Neural progenitor cell (in vitro differentiated cells): ENCODE data around the gene PTPRA. TPM values are rescaled to one million over a fixed set of nuclear protein-coding genes. Genes with fewer than 3 reads are reported as not detected.

Source experiments
- DNase-seq: peaks from one replicate; pipeline ENCODE4 v3.0.0-alpha.2; 2016; ENCODE audit warnings: low spot score
- H2AFZ ChIP-seq: fragments of 200-600 bp; sonication (generic); replicated peaks from 2 replicates; pipeline ENCODE4 v1.6.1; 2016; ENCODE audit warnings: antibody characterized with exemption
- H3F3A ChIP-seq: fragments of 200-600 bp; sonication (generic); 2 replicates; pipeline ENCODE4 v1.6.1; 2016; ENCODE audit warnings: antibody characterized with exemption, low read depth
- H3K27ac ChIP-seq: fragments of 200-600 bp; sonication (generic); 2 replicates; pipeline ENCODE4 v1.5.1; 2016; ENCODE audit warnings: mild to moderate bottlenecking
- H3K27me3 ChIP-seq: fragments of 200-600 bp; sonication (generic); 2 replicates; pipeline ENCODE4 v1.6.1; 2016; ENCODE audit warnings: mild to moderate bottlenecking, moderate library complexity
- H3K36me3 ChIP-seq: fragments of 200-600 bp; sonication (generic); 2 replicates; pipeline ENCODE4 v1.5.1; 2016
- H3K4me1 ChIP-seq: fragments of 200-600 bp; sonication (generic); 2 replicates; pipeline ENCODE4 v1.6.1; 2016; ENCODE audit warnings: mixed run types
- H3K4me2 ChIP-seq: fragments of 200-600 bp; sonication (generic); 2 replicates; pipeline ENCODE4 v1.6.1; 2016
- H3K4me3 ChIP-seq: fragments of 200-600 bp; sonication (generic); 2 replicates; pipeline ENCODE4 v1.5.1; 2016
- H3K79me2 ChIP-seq: fragments of 200-600 bp; sonication (generic); 2 replicates; pipeline ENCODE4 v1.6.1; 2016; ENCODE audit warnings: low read depth
- H3K9ac ChIP-seq: fragments of 200-600 bp; sonication (generic); 2 replicates; pipeline ENCODE4 v1.6.1; 2016
- H3K9me3 ChIP-seq: fragments of 200-600 bp; sonication (generic); 2 replicates; pipeline ENCODE4 v1.5.1; 2016; ENCODE audit warnings: low read depth
- H4K20me1 ChIP-seq: fragments of 200-600 bp; sonication (generic); 2 replicates; pipeline ENCODE4 v1.6.1; 2016; ENCODE audit warnings: low read depth
- H3K27ac Mint-ChIP-seq: 3 replicates; pipeline ENCODE4 v1.8.0; 2021; ENCODE audit warnings: mixed read lengths
- H3K27me3 Mint-ChIP-seq: 2 replicates; pipeline ENCODE4 v1.8.0; 2022; ENCODE audit warnings: low read depth, mild to moderate bottlenecking, inconsistent platforms, moderate library complexity, mixed read lengths; ENCODE audit not compliant: insufficient read depth
- H3K36me3 Mint-ChIP-seq: 3 replicates; pipeline ENCODE4 v1.8.0; 2021; ENCODE audit warnings: mixed read lengths
- H3K4me1 Mint-ChIP-seq: 3 replicates; pipeline ENCODE4 v1.8.0; 2021; ENCODE audit warnings: mixed read lengths
- H3K4me3 Mint-ChIP-seq: 3 replicates; pipeline ENCODE4 v1.8.0; 2021; ENCODE audit warnings: mild to moderate bottlenecking, moderate library complexity, mixed read lengths
- H3K9me3 Mint-ChIP-seq: 3 replicates; pipeline ENCODE4 v1.8.0; 2020; ENCODE audit warnings: mixed read lengths
- EZH2 ChIP-seq: fragments of 200-600 bp; sonication (generic); IDR thresholded peaks from 2 replicates; pipeline ENCODE4 v1.6.1; 2017; ENCODE audit warnings: antibody characterized with exemption, mild to moderate bottlenecking, moderate library complexity
- EZH2phosphoT487 ChIP-seq: fragments of 200-600 bp; sonication (generic); IDR thresholded peaks from 2 replicates; pipeline ENCODE4 v1.6.1; 2017; ENCODE audit warnings: antibody characterized with exemption
- total RNA-seq: library from RNA; depleted of rRNA; stranded (reverse); fragments of >200 nt; gene quantifications from 2 replicates; pipeline ENCODE4 v1.2.3, GENCODE V29; 2015; ENCODE audit warnings: low replicate concordance
- TF ChIP-seq, protein P1 (sequence below): fragments of 200-600 bp; sonication (generic); IDR thresholded peaks from 2 replicates; pipeline ENCODE4 v1.5.1; 2017; ENCODE audit warnings: antibody characterized with exemption, mild to moderate bottlenecking

Gene PTPRA
- total RNA-seq, 1 donor from 2014 or later: 77.7 TPM

DNA sequence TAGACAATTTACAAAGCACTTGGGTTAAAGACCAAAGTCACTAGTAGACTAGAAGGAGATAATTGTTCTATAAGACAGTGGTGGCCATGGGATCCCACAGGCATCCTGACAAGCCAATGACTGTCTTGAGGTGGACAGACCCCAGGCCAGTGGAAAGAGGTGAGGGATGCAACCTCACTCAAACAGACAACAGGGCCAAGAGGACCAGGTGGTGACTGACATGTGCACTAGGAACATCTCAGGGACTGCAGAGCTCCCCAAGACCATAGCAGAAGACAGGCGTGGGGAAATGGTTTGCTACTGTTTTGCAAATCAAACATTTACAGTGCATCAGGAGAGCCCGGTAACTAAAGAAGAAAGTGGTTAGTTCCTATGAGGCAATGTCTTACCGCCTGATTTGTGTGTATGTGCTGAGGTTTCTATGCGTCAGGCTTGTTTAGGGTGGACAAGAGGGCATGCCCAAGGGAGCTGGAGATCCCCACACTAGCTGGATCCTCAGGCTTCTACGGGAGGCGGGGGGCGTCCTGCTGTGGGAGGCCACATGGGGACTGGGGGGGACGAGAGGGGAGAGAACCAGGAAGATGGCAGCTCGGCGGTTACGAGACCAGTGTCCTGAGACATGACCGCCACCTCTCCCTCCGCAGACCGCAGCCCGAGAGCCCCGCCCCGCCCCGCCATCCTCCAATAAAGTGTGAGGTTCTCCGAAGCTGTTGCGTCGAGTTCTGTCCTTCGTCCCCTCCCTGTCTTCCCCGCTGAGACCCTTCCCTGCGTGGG is 171.9 kb downstream of the PTPRA start:
- DNase-seq: no peak

DNA sequence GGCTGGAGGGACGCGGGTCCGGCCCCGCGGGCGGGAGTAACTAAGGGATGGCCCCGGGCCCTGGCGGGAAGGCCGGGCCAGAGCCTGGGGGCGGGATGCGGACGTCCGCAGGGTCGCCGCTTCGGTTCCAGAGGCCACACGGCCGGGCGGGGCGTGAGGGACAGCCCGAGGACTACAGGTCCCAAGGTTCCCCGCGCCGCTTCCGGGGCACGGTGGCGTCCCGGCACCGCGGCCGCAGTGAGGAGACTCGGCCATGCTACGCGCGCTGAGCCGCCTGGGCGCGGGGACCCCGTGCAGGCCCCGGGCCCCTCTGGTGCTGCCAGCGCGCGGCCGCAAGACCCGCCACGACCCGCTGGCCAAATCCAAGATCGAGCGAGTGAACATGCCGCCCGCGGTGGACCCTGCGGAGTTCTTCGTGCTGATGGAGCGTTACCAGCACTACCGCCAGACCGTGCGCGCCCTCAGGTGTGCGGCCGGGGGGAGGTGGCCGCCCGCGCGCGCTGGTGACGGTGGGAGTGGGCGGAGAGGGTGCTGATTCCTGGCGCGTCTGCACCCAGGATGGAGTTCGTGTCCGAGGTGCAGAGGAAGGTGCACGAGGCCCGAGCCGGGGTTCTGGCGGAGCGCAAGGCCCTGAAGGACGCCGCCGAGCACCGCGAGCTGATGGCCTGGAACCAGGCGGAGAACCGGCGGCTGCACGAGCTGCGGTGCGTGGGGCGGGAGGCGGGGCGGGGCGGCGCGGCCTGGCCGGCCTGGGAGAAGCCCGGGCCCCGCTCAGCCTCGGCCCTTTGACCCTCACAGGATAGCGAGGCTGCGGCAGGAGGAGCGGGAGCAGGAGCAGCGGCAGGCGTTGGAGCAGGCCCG is 172.8 kb downstream of the PTPRA start, which contains the start of gene MRPS26:
TSS of gene MRPS26 (plus strand) at position 237 of the 861 bp plus-strand sequence. CDS start at position 254, 17 bp downstream.
- H3K36me3 ChIP-seq: peaks cover 7% of the 10 kb centered on the region
- DNase-seq: peak; percentile 97
- no peaks in the 10 kb centered on the region for H3K27me3 ChIP-seq
- peak within 1 kb of the TSS; percentile 91 for H3K4me3 Mint-ChIP-seq
- peak within 1 kb of the TSS; percentile 55 for H3K27ac Mint-ChIP-seq
- peak within 1 kb of the TSS; percentile 91 for H3K4me2 ChIP-seq
- H3K79me2 ChIP-seq: peaks cover 16% of the 10 kb centered on the region
- peak within 1 kb of the TSS; percentile 85 for H3K4me3 ChIP-seq
- peaks cover 14% of the 10 kb centered on the region for H4K20me1 ChIP-seq
- TF ChIP-seq, protein P1, sequence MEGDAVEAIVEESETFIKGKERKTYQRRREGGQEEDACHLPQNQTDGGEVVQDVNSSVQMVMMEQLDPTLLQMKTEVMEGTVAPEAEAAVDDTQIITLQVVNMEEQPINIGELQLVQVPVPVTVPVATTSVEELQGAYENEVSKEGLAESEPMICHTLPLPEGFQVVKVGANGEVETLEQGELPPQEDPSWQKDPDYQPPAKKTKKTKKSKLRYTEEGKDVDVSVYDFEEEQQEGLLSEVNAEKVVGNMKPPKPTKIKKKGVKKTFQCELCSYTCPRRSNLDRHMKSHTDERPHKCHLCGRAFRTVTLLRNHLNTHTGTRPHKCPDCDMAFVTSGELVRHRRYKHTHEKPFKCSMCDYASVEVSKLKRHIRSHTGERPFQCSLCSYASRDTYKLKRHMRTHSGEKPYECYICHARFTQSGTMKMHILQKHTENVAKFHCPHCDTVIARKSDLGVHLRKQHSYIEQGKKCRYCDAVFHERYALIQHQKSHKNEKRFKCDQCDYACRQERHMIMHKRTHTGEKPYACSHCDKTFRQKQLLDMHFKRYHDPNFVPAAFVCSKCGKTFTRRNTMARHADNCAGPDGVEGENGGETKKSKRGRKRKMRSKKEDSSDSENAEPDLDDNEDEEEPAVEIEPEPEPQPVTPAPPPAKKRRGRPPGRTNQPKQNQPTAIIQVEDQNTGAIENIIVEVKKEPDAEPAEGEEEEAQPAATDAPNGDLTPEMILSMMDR: no peak
- peak; percentile 32 for TF ChIP-seq EZH2
- peak; percentile 39 for TF ChIP-seq EZH2phosphoT487
- H3K4me1 ChIP-seq: peaks cover 3% of the 10 kb centered on the region
- peaks cover 23% of the 10 kb centered on the region for H3K4me1 Mint-ChIP-seq
- peak within 1 kb of the TSS; percentile 95 for H2AFZ ChIP-seq
- no peaks in the 10 kb centered on the region for H3K9me3 ChIP-seq
- peaks cover 5% of the 10 kb centered on the region for H3K27me3 Mint-ChIP-seq
- H3K9ac ChIP-seq: peak within 1 kb of the TSS; percentile 78
- H3K27ac ChIP-seq: no peak within 1 kb of the TSS
- peaks cover 16% of the 10 kb centered on the region for H3F3A ChIP-seq
- peaks cover 22% of the 10 kb centered on the region for H3K36me3 Mint-ChIP-seq
- no peaks in the 10 kb centered on the region for H3K9me3 Mint-ChIP-seq

More for the DNA sequence above, 171.9 kb downstream of the PTPRA start:
- peaks cover 23% of the 10 kb centered on the region for H3K4me1 Mint-ChIP-seq
- H3K36me3 Mint-ChIP-seq: peaks cover 22% of the 10 kb centered on the region
- peaks cover 11% of the 10 kb centered on the region for H3F3A ChIP-seq
- peak overlapping the region; percentile 95 for H2AFZ ChIP-seq
- peaks cover 3% of the 10 kb centered on the region for H3K4me1 ChIP-seq
- no peak overlapping the region for H3K27ac ChIP-seq
- H3K27me3 Mint-ChIP-seq: peaks cover 5% of the 10 kb centered on the region
- H3K4me2 ChIP-seq: peak overlapping the region; percentile 91
- H3K9me3 ChIP-seq: no peaks in the 10 kb centered on the region
- peak overlapping the region; percentile 91 for H3K4me3 Mint-ChIP-seq
- H3K36me3 ChIP-seq: peaks cover 7% of the 10 kb centered on the region
- H4K20me1 ChIP-seq: peaks cover 14% of the 10 kb centered on the region
- no peaks in the 10 kb centered on the region for H3K27me3 ChIP-seq
- TF ChIP-seq EZH2: no peak
- TF ChIP-seq, protein P1: no peak
- no peak for TF ChIP-seq EZH2phosphoT487
- H3K27ac Mint-ChIP-seq: peak overlapping the region; percentile 55
- peak overlapping the region; percentile 85 for H3K4me3 ChIP-seq
- no peaks in the 10 kb centered on the region for H3K9me3 Mint-ChIP-seq
- H3K9ac ChIP-seq: no peak overlapping the region
- H3K79me2 ChIP-seq: peaks cover 16% of the 10 kb centered on the region

DNA sequence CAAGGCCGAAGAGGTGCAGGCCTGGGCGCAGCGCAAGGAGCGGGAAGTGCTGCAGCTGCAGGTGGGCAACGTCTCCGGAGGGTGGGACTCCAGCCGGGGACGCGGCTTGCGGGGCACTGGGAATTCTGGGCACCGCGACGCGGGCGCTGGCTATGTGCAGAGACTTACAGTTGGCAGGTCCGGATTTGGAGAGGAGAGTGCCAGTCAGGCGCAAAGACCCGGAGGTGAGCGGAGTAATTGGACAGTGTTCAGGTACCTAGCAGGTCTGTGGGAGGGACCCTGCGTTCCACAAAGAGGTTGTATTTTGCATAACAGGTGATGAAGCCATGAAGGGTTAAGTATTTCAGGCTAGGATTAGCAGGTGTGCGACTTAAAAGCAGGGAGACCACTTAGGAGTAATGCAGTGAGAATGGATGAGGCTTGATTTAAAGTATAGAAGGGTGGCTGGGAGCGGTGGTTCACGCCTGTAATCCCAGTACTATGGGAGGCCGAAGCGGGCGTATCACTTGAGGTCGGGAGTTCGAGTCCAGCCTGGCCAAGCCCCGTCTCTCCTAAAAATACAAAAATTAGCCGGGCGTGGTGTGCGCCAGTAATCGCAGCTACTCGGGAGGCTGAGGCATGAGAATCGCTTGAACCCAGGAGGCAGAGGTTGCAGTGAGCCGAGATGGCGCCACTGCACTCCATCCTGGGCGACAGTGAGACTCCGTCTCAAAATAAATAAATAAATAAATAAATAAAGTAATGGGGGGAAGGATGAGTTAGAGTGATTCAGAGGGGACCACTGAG is 173.6 kb downstream of the PTPRA start:
- Histone ChIP-seq H3K79me2 (peaks cover 16% of the 10 kb centered on the region), H3K4me1 (peaks cover 3% of the 10 kb centered on the region), H3K4me2 (peak overlapping the region; percentile 91), H2AFZ (peak overlapping the region; percentile 95), H3K36me3 (peaks cover 7% of the 10 kb centered on the region), H3K9me3 (no peaks in the 10 kb centered on the region), H3K27me3 (no peaks in the 10 kb centered on the region), H3K27ac (no peak overlapping the region), H3K9ac (peak overlapping the region; percentile 78), H3F3A (peaks cover 20% of the 10 kb centered on the region), H3K4me3 (peak overlapping the region; percentile 85), H4K20me1 (peaks cover 14% of the 10 kb centered on the region)
- Mint-ChIP-seq H3K36me3 (peaks cover 18% of the 10 kb centered on the region), H3K4me3 (peak overlapping the region; percentile 91), H3K9me3 (no peaks in the 10 kb centered on the region), H3K27ac (no peak overlapping the region), H3K27me3 (peaks cover 5% of the 10 kb centered on the region), H3K4me1 (peaks cover 18% of the 10 kb centered on the region)
- DNase-seq: no peak
- TF ChIP-seq EZH2phosphoT487 (no peak), EZH2 (no peak)
- TF ChIP-seq, protein P1: no peak
